Mesendoderm (in vitro differentiated cells): ENCODE data around the gene PRPSAP2. TPM values are rescaled to one million over a fixed set of nuclear protein-coding genes. Genes with fewer than 3 reads are reported as not detected.

ENCODE experiments used
- small RNA-seq: library from polyadenylated mRNA; stranded (forward); fragments of <200 nt; extraction: miRNeasy Mini kit (QIAGEN cat#:217004); gene quantifications from one replicate; pipeline ENCODE3, GENCODE V24; 2013; ENCODE audit not compliant: insufficient read depth

Gene PRPSAP2

Small RNA genes within 50 kb of the gene (small RNA-seq; reads per million reads assigned to genes)
- not detected for gene RF00324
